ENCODE results near the gene PARD3. TPM values are rescaled to one million over a fixed set of nuclear protein-coding genes. Genes with fewer than 3 reads are reported as not detected.

Gene PARD3
- total RNA-seq, 6 donors from 2014 or later: 30.6 to 108 (median 50.6) TPM

DNA sequence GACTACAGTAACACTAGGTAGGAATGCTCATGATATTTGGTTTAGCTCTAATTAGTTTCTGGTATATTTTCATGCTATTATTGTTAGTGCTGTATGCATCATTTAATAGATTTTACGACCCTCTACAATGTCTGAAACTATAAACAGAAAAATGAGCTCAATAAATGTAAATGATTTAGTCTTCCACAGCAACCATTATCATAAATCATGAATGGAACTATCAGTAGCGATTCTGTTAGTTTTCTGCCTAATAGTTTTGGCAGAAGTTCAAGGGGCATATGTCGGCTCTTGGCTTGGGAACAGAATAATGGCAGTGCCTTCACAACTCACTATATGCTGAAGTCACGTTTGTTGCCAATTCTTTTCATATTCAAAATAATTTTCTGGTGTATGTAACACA, 494.8 kb downstream of the PARD3 start:
- no peaks in the 10 kb centered on the region for H3K27me3 ChIP-seq
- no peaks in the 10 kb centered on the region for H3K9me3 ChIP-seq
- H3K36me3 ChIP-seq: peaks cover 0 to 3% (median 0%) of the 10 kb centered on the region in 4 donors
- DNase-seq (no peak), ATAC-seq (ENCODE audit: low FRiP score in 2 of 2) (no peak)
- no peak overlapping the region for H3K27ac ChIP-seq
- 60 to 64% methylated on average over 4 of the region's 4 CpGs for WGBS, 2 donors
- H3K4me1 ChIP-seq: peaks cover 0 to 16% (median 4%) of the 10 kb centered on the region in 4 donors
- no peak overlapping the region for H3K4me3 ChIP-seq
- TF ChIP-seq POLR2A (IDR thresholded peaks at IDR 0.05) (no peak), EP300 (IDR thresholded peaks at IDR 0.05) (no peak), POLR2AphosphoS5 (IDR thresholded peaks at IDR 0.05) (no peak)
- TF ChIP-seq, protein P1, sequence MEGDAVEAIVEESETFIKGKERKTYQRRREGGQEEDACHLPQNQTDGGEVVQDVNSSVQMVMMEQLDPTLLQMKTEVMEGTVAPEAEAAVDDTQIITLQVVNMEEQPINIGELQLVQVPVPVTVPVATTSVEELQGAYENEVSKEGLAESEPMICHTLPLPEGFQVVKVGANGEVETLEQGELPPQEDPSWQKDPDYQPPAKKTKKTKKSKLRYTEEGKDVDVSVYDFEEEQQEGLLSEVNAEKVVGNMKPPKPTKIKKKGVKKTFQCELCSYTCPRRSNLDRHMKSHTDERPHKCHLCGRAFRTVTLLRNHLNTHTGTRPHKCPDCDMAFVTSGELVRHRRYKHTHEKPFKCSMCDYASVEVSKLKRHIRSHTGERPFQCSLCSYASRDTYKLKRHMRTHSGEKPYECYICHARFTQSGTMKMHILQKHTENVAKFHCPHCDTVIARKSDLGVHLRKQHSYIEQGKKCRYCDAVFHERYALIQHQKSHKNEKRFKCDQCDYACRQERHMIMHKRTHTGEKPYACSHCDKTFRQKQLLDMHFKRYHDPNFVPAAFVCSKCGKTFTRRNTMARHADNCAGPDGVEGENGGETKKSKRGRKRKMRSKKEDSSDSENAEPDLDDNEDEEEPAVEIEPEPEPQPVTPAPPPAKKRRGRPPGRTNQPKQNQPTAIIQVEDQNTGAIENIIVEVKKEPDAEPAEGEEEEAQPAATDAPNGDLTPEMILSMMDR (IDR thresholded peaks at IDR 0.05): no peak

DNA sequence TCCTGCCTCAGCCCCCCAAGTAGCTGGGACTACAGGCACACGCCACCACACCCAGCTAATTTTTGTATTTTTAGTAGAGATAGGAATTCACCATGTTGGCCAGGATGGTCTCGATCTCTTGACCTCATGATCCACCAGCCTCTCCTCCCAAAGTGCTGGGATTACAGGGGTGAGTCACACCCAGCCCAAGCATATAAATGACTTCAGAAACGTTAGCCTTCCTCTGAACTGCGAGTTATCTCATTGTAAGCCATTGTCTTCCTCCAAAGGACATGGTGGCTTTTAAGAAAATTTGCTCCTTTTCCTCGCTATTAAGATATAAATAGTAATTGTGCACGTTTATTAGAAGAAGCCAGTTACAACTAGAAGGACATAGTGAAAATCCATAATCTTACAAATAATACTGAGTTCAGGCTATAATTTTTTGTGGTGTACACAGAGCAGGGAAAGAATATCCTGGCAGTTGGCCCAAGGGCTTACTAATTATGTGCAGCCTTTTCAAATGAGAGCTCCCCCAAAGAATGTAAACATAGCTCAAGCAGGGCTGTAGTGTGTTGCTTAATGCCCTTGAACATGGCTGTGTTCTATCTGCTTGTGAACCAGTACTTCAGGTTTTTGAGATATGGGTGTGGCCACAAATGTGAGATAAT, 495.8 kb downstream of the PARD3 start:
- TF ChIP-seq EP300 (IDR thresholded peaks at IDR 0.05) (peak in 3 of 4 donors; percentile 38 to 93 (median 56)), POLR2AphosphoS5 (IDR thresholded peaks at IDR 0.05) (peak; percentile 60 to 64), POLR2A (IDR thresholded peaks at IDR 0.05) (no peak)
- TF ChIP-seq, protein P1 (IDR thresholded peaks at IDR 0.05): no peak
- Histone ChIP-seq H3K4me3 (no peak overlapping the region), H3K4me1 (peaks cover 0 to 16% (median 4%) of the 10 kb centered on the region in 4 donors), H3K36me3 (no peaks in the 10 kb centered on the region), H3K27ac (peak overlapping the region in 3 of 4 donors; percentile 37 to 69 (median 58)), H3K27me3 (no peaks in the 10 kb centered on the region), H3K9me3 (no peaks in the 10 kb centered on the region)
- DNase-seq (peak in 1 of 2 donors; percentile 87), ATAC-seq (ENCODE audit: low FRiP score in 2 of 2) (peak; percentile 76 to 87)
- WGBS, 2 donors: 58 to 62% methylated on average over 6 of the region's 6 CpGs

DNA sequence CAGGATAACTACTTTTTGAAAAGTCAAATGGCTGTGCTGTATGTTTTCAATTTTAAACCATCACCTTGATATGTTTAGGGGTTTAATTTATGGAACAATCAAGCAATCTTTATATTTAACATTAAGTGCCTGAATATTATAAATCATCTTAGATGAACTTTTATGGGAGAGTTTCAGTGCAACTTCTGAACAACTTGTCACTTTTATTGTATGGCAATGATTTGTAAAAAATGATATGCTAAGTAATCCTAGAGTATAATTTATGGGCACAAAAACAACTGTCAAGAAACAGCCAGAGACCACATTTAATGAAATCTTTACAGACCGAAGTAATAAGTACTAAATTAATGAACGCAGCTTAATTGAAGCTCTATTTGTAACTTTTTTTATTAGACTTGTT, 498.9 kb downstream of the PARD3 start:
- H3K27me3 ChIP-seq: no peaks in the 10 kb centered on the region
- no peaks in the 10 kb centered on the region for H3K36me3 ChIP-seq
- no peaks in the 10 kb centered on the region for H3K9me3 ChIP-seq
- no peak overlapping the region for H3K27ac ChIP-seq
- 59 to 81% methylated on average over 2 of the region's 2 CpGs for WGBS, 2 donors
- DNase-seq: no peak
- no peak for ATAC-seq (ENCODE audit: low FRiP score in 2 of 2)
- TF ChIP-seq POLR2A (IDR thresholded peaks at IDR 0.05): no peak
- no peak for TF ChIP-seq POLR2AphosphoS5 (IDR thresholded peaks at IDR 0.05)
- TF ChIP-seq EP300 (IDR thresholded peaks at IDR 0.05): no peak
- TF ChIP-seq, protein P1 (IDR thresholded peaks at IDR 0.05): no peak
- no peak overlapping the region for H3K4me3 ChIP-seq
- peaks cover 0 to 17% (median 8%) of the 10 kb centered on the region in 4 donors for H3K4me1 ChIP-seq

DNA sequence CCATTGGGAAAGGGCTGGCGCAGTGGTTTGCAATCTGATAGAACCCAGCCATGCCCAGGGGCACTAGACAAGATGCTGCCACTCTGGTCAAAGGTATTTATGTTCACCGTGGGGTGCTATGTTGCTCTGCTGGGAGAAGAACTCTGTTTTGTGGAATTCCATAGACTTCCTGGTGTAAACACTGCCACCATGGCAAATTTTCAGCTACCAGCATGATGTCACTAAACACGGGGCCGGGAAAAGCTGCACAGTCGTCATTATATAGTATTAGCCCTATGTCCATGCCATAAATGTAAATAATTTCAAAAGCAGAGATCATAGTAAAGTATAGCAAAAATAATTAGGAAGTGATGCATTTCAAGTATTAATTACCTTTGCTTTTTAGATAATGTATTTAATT, 500.6 kb downstream of the PARD3 start:
- no peak overlapping the region for H3K27ac ChIP-seq
- H3K36me3 ChIP-seq: no peaks in the 10 kb centered on the region
- 91 to 96% methylated on average over 5 of the region's 5 CpGs for WGBS, 2 donors
- TF ChIP-seq POLR2AphosphoS5 (IDR thresholded peaks at IDR 0.05) (no peak), POLR2A (IDR thresholded peaks at IDR 0.05) (no peak), EP300 (IDR thresholded peaks at IDR 0.05) (no peak)
- TF ChIP-seq, protein P1 (IDR thresholded peaks at IDR 0.05): no peak
- no peak overlapping the region for H3K4me3 ChIP-seq
- peaks cover 0 to 9% (median 2%) of the 10 kb centered on the region in 4 donors for H3K4me1 ChIP-seq
- no peaks in the 10 kb centered on the region for H3K27me3 ChIP-seq
- H3K9me3 ChIP-seq: no peaks in the 10 kb centered on the region
- ATAC-seq (ENCODE audit: low FRiP score in 2 of 2): no peak
- DNase-seq: no peak

DNA sequence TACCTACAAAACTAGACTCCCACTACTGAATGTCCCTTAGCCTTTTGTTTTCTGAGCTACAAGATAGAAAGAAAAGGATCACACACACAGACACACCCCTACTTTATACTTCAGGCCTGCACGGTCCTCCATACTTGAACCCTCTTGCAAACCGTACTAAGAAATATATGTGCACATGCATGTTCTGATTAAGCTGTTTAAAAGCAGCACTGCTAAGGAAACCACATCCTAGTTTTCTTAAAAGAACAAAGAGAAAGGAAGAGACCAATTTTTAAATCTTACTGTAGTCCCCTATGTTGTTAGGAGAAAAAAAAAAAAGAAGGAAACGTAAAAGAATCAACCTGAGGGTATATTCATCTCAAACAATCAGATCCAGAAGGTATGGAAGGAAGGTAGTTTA, 501.2 kb downstream of the PARD3 start:
- peaks cover 0 to 9% (median 0%) of the 10 kb centered on the region in 4 donors for H3K4me1 ChIP-seq
- no peak for DNase-seq
- no peaks in the 10 kb centered on the region for H3K36me3 ChIP-seq
- H3K27me3 ChIP-seq: no peaks in the 10 kb centered on the region
- no peak overlapping the region for H3K4me3 ChIP-seq
- H3K9me3 ChIP-seq: no peaks in the 10 kb centered on the region
- 58 to 59% methylated on average over 3 of the region's 3 CpGs for WGBS, 2 donors
- H3K27ac ChIP-seq: peak overlapping the region in 1 of 4 donors; percentile 21
- ATAC-seq (ENCODE audit: low FRiP score in 2 of 2): no peak
- TF ChIP-seq POLR2AphosphoS5 (IDR thresholded peaks at IDR 0.05) (no peak), EP300 (IDR thresholded peaks at IDR 0.05) (no peak), POLR2A (IDR thresholded peaks at IDR 0.05) (no peak)
- TF ChIP-seq, protein P1 (IDR thresholded peaks at IDR 0.05): no peak
